Right lobe of liver (tissue), 6 donors: ENCODE results near the gene PCDH15. TPM values are rescaled to one million over a fixed set of nuclear protein-coding genes. Genes with fewer than 3 reads are reported as not detected.

Experiments used
- ATAC-seq, 4 donors: fragments of 200-7000 bp; cut with Tn5 transposase; one replicate each; pipeline ENCODE4 v1.9.1; 2020; ENCODE audit warnings: mild to moderate bottlenecking in 4 of 4, moderate library complexity in 4 of 4
- DNase-seq, 3 donors: peaks; one replicate each; pipeline ENCODE4 v3.0.0-alpha.2; 2020
- H3K27ac ChIP-seq, 3 donors: fragments of 200-600 bp; one replicate each; pipeline ENCODE4 v1.8.0; 2022
- H3K27me3 ChIP-seq, 2 donors: fragments of 200-600 bp; one replicate each; pipeline ENCODE4 v1.8.0; 2022
- H3K36me3 ChIP-seq, 4 donors: fragments of 200-600 bp; sonication (generic) in 1 of 4; one replicate each; pipeline versions ENCODE4 v1.5.1 to v1.8.0; 2017 to 2022; ENCODE audit warnings: control low read depth in 1 of 4
- H3K4me1 ChIP-seq, 4 donors: fragments of 200-600 bp; sonication (generic) in 1 of 4; one replicate each; pipeline versions ENCODE4 v1.5.1 to v1.8.0; 2017 to 2022; ENCODE audit warnings: control low read depth in 1 of 4
- H3K4me3 ChIP-seq, 3 donors: fragments of 200-600 bp; one replicate each; pipeline ENCODE4 v1.8.0; 2022
- H3K9me3 ChIP-seq, 4 donors: fragments of 200-600 bp; sonication (generic) in 1 of 4; one replicate each; pipeline versions ENCODE4 v1.5.1 to v1.8.0; 2017 to 2022; ENCODE audit warnings: control low read depth in 1 of 4
- POLR2A ChIP-seq: fragments of 450-650 bp; IDR thresholded peaks from one replicate; pipeline ENCODE4 v1.6.1; 2017; ENCODE audit warnings: antibody characterized with exemption, mild to moderate bottlenecking
- WGBS: methylation state at CpG from one replicate; pipeline ENCODE4 v1.1.6; 2018; ENCODE audit warnings: low coverage, low lambda C conversion rate; ENCODE audit not compliant: insufficient coverage; ENCODE audit errors: missing lambda C conversion rate; 5-methylcytosine and 5-hydroxymethylcytosine counted together
- intact Hi-C, 2 donors: fragments of 100-400 bp; cut with DNase I; formaldehyde crosslinking; loops; one replicate each; pipeline versions ENCODE4 v1.11.2 to v1.14.1; 2022
- total RNA-seq, 6 experiments: library from RNA; depleted of rRNA in 2 of 6; stranded (reverse); fragments of >200 nt in 2 of 6; fragmentation: NEBNext Ultra II Directional in 3 of 6; extraction: Animal tissue kit (Norgen Biotek cat#: 25700) in 3 of 6; gene quantifications; one replicate each; pipeline versions ENCODE4 v1.1.0 to v1.2.4, GENCODE V29; 2016 to 2023
- TF ChIP-seq, protein P1 (sequence below), 4 donors: fragments of 200-600 bp in 3 of 4; fragments of 450-650 bp in 1 of 4; IDR thresholded peaks; one replicate each; pipeline versions ENCODE4 v1.5.1 to v1.8.0; 2016 to 2022; ENCODE audit warnings: antibody characterized with exemption in 4 of 4, mild to moderate bottlenecking in 2 of 4
- donor health status: DM: no; HTN: yes; CAD: no.
- donor health status: DM: no; HTN: no; CAD: no.
- donor health status: DM: no; HTN: no; CAD: no.
- donor health status: DM: no; HTN: yes; CAD: no.
- donor health status: DM: no; HTN: yes; CAD: no.

Gene PCDH15
- total RNA-seq, 6 experiments from 2014 or later: not detected

DNA sequence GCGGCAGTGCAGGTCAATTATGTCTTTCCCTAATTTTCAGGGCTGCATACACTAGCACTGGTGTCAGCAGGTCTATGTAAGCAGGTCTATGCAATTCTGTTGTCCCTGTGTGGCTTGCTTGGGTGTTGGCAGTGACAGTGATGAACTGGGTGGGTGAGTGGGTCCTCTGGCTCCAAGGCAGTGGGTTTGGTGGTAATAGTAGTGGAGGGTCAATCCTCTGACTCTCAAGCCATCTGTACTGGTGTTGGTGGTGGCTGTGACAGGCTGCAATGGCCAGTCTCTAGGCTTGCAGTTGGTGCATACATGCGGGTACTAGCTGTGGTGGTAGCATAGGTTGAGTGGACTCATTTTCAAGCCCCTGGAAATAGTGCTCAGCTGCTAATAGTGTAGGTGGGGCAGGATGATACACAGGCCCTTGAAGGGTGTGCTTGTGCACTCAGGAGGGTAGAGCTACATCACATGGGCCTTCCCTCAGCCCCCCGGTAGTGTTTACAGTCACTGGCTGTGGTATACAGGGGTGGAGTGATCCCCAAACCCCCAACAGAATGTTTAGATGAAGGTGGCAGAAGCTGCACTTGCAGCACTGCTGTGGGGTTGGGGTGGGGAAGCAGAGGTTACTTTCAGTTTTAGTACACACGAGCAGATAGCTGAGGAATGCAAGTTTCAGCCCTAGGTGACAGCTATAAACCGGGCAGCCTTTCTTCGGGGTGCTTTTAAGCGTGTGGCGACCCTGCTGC is 331.3 kb downstream of the PCDH15 start:
- DNase-seq: no peak
- 76% methylated on average over 2 of the region's 8 CpGs for WGBS
- Histone ChIP-seq H3K9me3 (no peaks in the 10 kb centered on the region), H3K36me3 (no peaks in the 10 kb centered on the region), H3K27me3 (no peaks in the 10 kb centered on the region), H3K4me3 (no peak overlapping the region), H3K27ac (no peak overlapping the region), H3K4me1 (no peaks in the 10 kb centered on the region)
- no peak for ATAC-seq
- TF ChIP-seq, protein P1, sequence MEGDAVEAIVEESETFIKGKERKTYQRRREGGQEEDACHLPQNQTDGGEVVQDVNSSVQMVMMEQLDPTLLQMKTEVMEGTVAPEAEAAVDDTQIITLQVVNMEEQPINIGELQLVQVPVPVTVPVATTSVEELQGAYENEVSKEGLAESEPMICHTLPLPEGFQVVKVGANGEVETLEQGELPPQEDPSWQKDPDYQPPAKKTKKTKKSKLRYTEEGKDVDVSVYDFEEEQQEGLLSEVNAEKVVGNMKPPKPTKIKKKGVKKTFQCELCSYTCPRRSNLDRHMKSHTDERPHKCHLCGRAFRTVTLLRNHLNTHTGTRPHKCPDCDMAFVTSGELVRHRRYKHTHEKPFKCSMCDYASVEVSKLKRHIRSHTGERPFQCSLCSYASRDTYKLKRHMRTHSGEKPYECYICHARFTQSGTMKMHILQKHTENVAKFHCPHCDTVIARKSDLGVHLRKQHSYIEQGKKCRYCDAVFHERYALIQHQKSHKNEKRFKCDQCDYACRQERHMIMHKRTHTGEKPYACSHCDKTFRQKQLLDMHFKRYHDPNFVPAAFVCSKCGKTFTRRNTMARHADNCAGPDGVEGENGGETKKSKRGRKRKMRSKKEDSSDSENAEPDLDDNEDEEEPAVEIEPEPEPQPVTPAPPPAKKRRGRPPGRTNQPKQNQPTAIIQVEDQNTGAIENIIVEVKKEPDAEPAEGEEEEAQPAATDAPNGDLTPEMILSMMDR (IDR thresholded peaks at IDR 0.05): no peak
- TF ChIP-seq POLR2A: no peak
- intact Hi-C loops: no loop called here

DNA sequence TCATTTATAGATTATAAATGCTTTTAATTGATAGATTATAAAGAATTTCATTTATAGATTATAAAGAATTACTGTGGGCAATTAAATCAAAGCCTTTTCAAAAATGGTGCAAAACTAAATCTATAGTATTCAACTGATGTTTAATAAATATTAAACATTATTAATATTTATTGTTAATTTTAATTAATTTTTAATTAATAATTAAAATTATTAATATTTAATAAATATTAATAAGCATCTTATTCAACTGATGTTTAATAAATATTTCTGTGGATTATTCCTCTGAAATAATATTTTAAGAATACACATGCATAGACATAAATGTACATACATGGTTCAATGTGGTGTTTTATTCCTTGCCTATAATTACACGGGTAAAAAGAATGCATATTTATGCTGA is 346.8 kb downstream of the PCDH15 start:
- Histone ChIP-seq H3K36me3 (no peaks in the 10 kb centered on the region), H3K9me3 (no peaks in the 10 kb centered on the region), H3K27me3 (no peaks in the 10 kb centered on the region), H3K4me1 (no peaks in the 10 kb centered on the region), H3K27ac (no peak overlapping the region), H3K4me3 (no peak overlapping the region)
- TF ChIP-seq POLR2A: no peak
- TF ChIP-seq, protein P1 (IDR thresholded peaks at IDR 0.05): no peak
- intact Hi-C loops: no loop called here
- no peak for DNase-seq
- no peak for ATAC-seq
- 50% methylated on average over 1 of the region's 1 CpG for WGBS

DNA sequence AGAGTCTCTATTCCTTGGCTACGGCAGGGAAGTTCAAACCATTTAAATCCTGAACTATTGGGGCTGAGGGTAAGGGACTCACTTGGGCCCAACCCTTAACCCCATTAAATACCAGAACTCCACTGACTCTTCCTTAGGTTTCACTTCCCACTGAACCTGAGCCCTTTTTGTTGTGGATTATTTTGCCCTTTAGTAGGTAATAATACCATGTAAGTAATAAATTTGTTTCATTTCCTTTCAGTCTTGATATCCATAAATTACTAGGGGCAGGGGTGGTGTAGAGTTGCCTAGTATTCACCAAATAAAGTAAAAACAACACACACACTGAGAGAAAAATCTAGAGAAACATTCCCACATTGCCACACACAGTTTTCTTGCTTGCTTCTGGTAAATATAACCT is 352.0 kb downstream of the PCDH15 start:
- DNase-seq: no peak
- TF ChIP-seq, protein P1 (IDR thresholded peaks at IDR 0.05): no peak
- no peak for TF ChIP-seq POLR2A

GRCh38 chr10:54444170-54444569 is 356.9 kb downstream of the PCDH15 start:
- intact Hi-C loops: no loop called here
- no peaks in the 10 kb centered on the region for H3K4me1 ChIP-seq
- no peaks in the 10 kb centered on the region for H3K36me3 ChIP-seq
- no peaks in the 10 kb centered on the region for H3K9me3 ChIP-seq
- DNase-seq (no peak), ATAC-seq (no peak)
- H3K4me3 ChIP-seq: no peak overlapping the region
- 50% methylated on average over 4 of the region's 4 CpGs for WGBS
- TF ChIP-seq POLR2A: no peak
- TF ChIP-seq, protein P1 (IDR thresholded peaks at IDR 0.05): no peak
- no peaks in the 10 kb centered on the region for H3K27me3 ChIP-seq
- no peak overlapping the region for H3K27ac ChIP-seq

More for the DNA sequence above, 352.0 kb downstream of the PCDH15 start:
- no peak for ATAC-seq
- Histone ChIP-seq H3K27ac (no peak overlapping the region), H3K4me1 (no peaks in the 10 kb centered on the region), H3K4me3 (no peak overlapping the region), H3K27me3 (no peaks in the 10 kb centered on the region), H3K36me3 (no peaks in the 10 kb centered on the region), H3K9me3 (no peaks in the 10 kb centered on the region)
- intact Hi-C loops: no loop called here
- WGBS: 64% methylated on average over 1 of the region's 1 CpG
